HepG2 (cell line): ENCODE data around the gene RBP7. TPM values are rescaled to one million over a fixed set of nuclear protein-coding genes. Genes with fewer than 3 reads are reported as not detected.

ENCODE experiments used
- ATRX ChIP-seq: sonication (generic); formaldehyde crosslinking; IDR thresholded peaks from 2 replicates; pipeline ENCODE4 v1.4.0; 2020; ENCODE audit warnings: missing genetic modification reagents, borderline replicate concordance
- CREB1 ChIP-seq, 2 experiments: fragments of 450-650 bp in 1 of 2; IDR thresholded peaks; 2 replicates each; pipeline ENCODE4 v1.6.1; 2016 to 2017; ENCODE audit warnings: control low read depth in 1 of 2, mild to moderate bottlenecking in 1 of 2, missing compliant biosample characterization in 1 of 2, missing genetic modification characterization in 1 of 2
- FOSL2 ChIP-seq: sonication (generic); formaldehyde crosslinking; IDR thresholded peaks from 2 replicates; pipeline ENCODE4 v1.4.0; 2020; ENCODE audit warnings: missing genetic modification reagents
- FOXO4 ChIP-seq: sonication (generic); formaldehyde crosslinking; conservative IDR thresholded peaks from 2 replicates; pipeline ENCODE4 v1.8.1; 2023; ENCODE audit warnings: missing genetic modification reagents
- HDAC1 ChIP-seq: sonication (generic); formaldehyde crosslinking; IDR thresholded peaks from 2 replicates; pipeline ENCODE4 v1.5.1; 2020; ENCODE audit warnings: mild to moderate bottlenecking, missing genetic modification reagents
- HIC2 ChIP-seq: sonication (generic); formaldehyde crosslinking; IDR thresholded peaks from 2 replicates; pipeline ENCODE4 v1.9.0; 2022; ENCODE audit warnings: low read depth, missing genetic modification reagents
- MBNL3 ChIP-seq: fragments of 250-450 bp; sonication (Bioruptor Pico); conservative IDR thresholded peaks from 2 replicates; pipeline ENCODE4 v1.8.0; 2022; ENCODE audit warnings: mild to moderate bottlenecking, inconsistent platforms
- NBN ChIP-seq: fragments of 450-650 bp; conservative IDR thresholded peaks from 2 replicates; pipeline ENCODE4 v1.6.1; 2017
- NFE2 ChIP-seq: sonication (generic); formaldehyde crosslinking; IDR thresholded peaks from 2 replicates; pipeline ENCODE4 v1.4.0; 2020; ENCODE audit warnings: missing genetic modification reagents
- NFYB ChIP-seq: sonication (generic); formaldehyde crosslinking; IDR thresholded peaks from 2 replicates; pipeline ENCODE4 v1.4.0; 2020; ENCODE audit warnings: missing genetic modification reagents
- RARA ChIP-seq: IDR thresholded peaks from 2 replicates; pipeline ENCODE4 v1.6.1; 2016; ENCODE audit warnings: missing genetic modification reagents, missing compliant biosample characterization
- REST ChIP-seq, 2 experiments: IDR thresholded peaks; 2 replicates each; pipeline ENCODE4 v1.6.1; 2011 to 2012; ENCODE audit warnings: low read length in 2 of 2, borderline replicate concordance in 1 of 2, low read depth in 1 of 2, mild to moderate bottlenecking in 1 of 2, moderate library complexity in 1 of 2
- UBTF ChIP-seq: sonication (generic); formaldehyde crosslinking; IDR thresholded peaks from 2 replicates; pipeline ENCODE4 v1.4.0; 2020; ENCODE audit warnings: mild to moderate bottlenecking, missing genetic modification reagents
- ZFP37 ChIP-seq: sonication (generic); formaldehyde crosslinking; IDR thresholded peaks from 2 replicates; pipeline ENCODE4 v1.4.0; 2020; ENCODE audit warnings: missing genetic modification reagents, borderline replicate concordance
- ZFX ChIP-seq: sonication (generic); formaldehyde crosslinking; IDR thresholded peaks from 2 replicates; pipeline ENCODE4 v1.4.0; 2020; ENCODE audit warnings: mild to moderate bottlenecking, low read depth, missing genetic modification reagents, moderate library complexity
- ZNF17 ChIP-seq: sonication (generic); formaldehyde crosslinking; IDR thresholded peaks from 2 replicates; pipeline ENCODE4 v1.5.0; 2020; ENCODE audit warnings: mild to moderate bottlenecking, missing genetic modification reagents
- ZNF326 ChIP-seq: sonication (generic); formaldehyde crosslinking; IDR thresholded peaks from 2 replicates; pipeline ENCODE4 v1.4.0; 2020; ENCODE audit warnings: missing genetic modification reagents, borderline replicate concordance
- ZNF383 ChIP-seq: sonication (generic); formaldehyde crosslinking; IDR thresholded peaks from 2 replicates; pipeline ENCODE4 v1.4.0; 2020; ENCODE audit warnings: missing genetic modification reagents, mild to moderate bottlenecking, borderline replicate concordance
- ZNF558 ChIP-seq: sonication (generic); formaldehyde crosslinking; IDR thresholded peaks from 2 replicates; pipeline ENCODE4 v1.9.0; 2022; ENCODE audit warnings: mild to moderate bottlenecking, missing genetic modification reagents, borderline replicate concordance
- ZNF576 ChIP-seq: sonication (generic); formaldehyde crosslinking; IDR thresholded peaks from 2 replicates; pipeline ENCODE4 v1.4.0; 2020; ENCODE audit warnings: mild to moderate bottlenecking, missing genetic modification reagents
- ZNF703 ChIP-seq: sonication (generic); formaldehyde crosslinking; IDR thresholded peaks from 2 replicates; pipeline ENCODE4 v1.5.1; 2020; ENCODE audit warnings: missing genetic modification reagents, mild to moderate bottlenecking, moderate library complexity, borderline replicate concordance
- polyA plus RNA-seq, 8 experiments: library from polyadenylated mRNA; depleted of rRNA in 3 of 8; stranded (reverse) in 7 of 8; unstranded in 1 of 8; fragments of >200 nt; fragmentation: Illumina TruSeq in 4 of 8; extraction: Trizol in 4 of 8; gene quantifications; 2 replicates each; pipeline versions ENCODE4 v1.2.1 to v1.2.3, GENCODE V29; 2011 to 2016; ENCODE audit warnings: low read depth in 4 of 8, missing spikeins in 1 of 8, mixed read lengths in 1 of 8; ENCODE audit not compliant: insufficient read depth in 1 of 8
- total RNA-seq, 5 experiments: library from RNA; depleted of rRNA; stranded (reverse); fragments of >200 nt; fragmentation: Illumina TruSeq; extraction: Trizol; gene quantifications; 2 replicates each; pipeline ENCODE4 v1.2.3, GENCODE V29; 2016; ENCODE audit warnings: low read depth in 1 of 5

RBP7 gene
- total and polyA plus RNA-seq, 2 of the 13 experiments (the other 11 are each of a cell fraction or from before 2014, with no cell fraction given) = 1.6 to 2.0 TPM

- TF ChIP-seq ZFP37 (CRISPR knock-in tag) (no peak), CREB1 (IDR thresholded peaks at IDR 0.05) (no peak), CREB1 (CRISPR knock-in tag; IDR thresholded peaks at IDR 0.05) (no peak), NBN (no peak), HDAC1 (0 out of 2 replicates have a peak, but pooled peaks have one; percentile 44), ZNF326 (no peak), MBNL3 (no peak), FOXO4 (CRISPR knock-in tag) (no peak), ATRX (CRISPR knock-in tag) (no peak), RARA (CRISPR knock-in tag) (no peak), UBTF (peak; percentile 63), ZNF17 (no peak), FOSL2 (no peak), ZNF576 (CRISPR knock-in tag) (no peak), ZNF383 (no peak), HIC2 (CRISPR knock-in tag) (no peak), NFE2 (CRISPR knock-in tag) (no peak), ZFX (CRISPR knock-in tag) (no peak), ZNF703 (CRISPR knock-in tag) (no peak), ZNF558 (CRISPR knock-in tag) (no peak), NFYB (no peak), REST (IDR thresholded peaks at IDR 0.05; ENCODE audit: borderline replicate concordance in 1 of 2, low read depth in 1 of 2, low read length in 2 of 2) (no peak)
Measured at GRCh38 chr1:10033359-10033845, 36.4 kb downstream of the RBP7 start (continued).
